Mononuclear cell (primary cell): Measurements from ENCODE around the gene RPP30. TPM values are rescaled to one million over a fixed set of nuclear protein-coding genes. Genes with fewer than 3 reads are reported as not detected.
"Not testable (repeated sequence)": the region's sequence is repeated elsewhere in the genome, so short reads cannot be mapped to it uniquely, and the experiment has no call there.

Experiments
- H3K27me3 ChIP-seq: 2 replicates; pipeline ENCODE4 v1.6.0; 2011; ENCODE audit warnings: low read length, control low read depth; ENCODE audit not compliant: insufficient read depth
- H3K4me1 ChIP-seq: 2 replicates; pipeline ENCODE4 v1.5.1; 2011; ENCODE audit warnings: mild to moderate bottlenecking, low read length, control low read depth; ENCODE audit not compliant: insufficient read depth
- H3K4me3 ChIP-seq: 2 replicates; pipeline ENCODE4 v1.5.1; 2011; ENCODE audit warnings: mild to moderate bottlenecking, low read length, moderate library complexity
- H3K9me3 ChIP-seq: 2 replicates; pipeline ENCODE4 v1.5.1; 2011; ENCODE audit warnings: low read depth, mild to moderate bottlenecking, control low read depth, low read length
- total RNA-seq: library from RNA; depleted of rRNA; stranded (reverse); fragments of >200 nt; gene quantifications from one replicate; pipeline ENCODE4 v1.2.3, GENCODE V29; 2012

Gene RPP30
- total RNA-seq, 1 donor = 34.1 TPM

GRCh38 chr10:90858461-90858968 lies 13.3 kb upstream of the RPP30 start:
- Histone ChIP-seq H3K27me3 (peaks cover 57% of the 10 kb centered on the region), H3K9me3 (no peaks in the 10 kb centered on the region), H3K4me1 (peaks cover 29% of the 10 kb centered on the region), H3K4me3 (peak overlapping the region; percentile 45)

- Histone ChIP-seq H3K4me3 (no peak overlapping the region), H3K4me1 (peaks cover 29% of the 10 kb centered on the region), H3K9me3 (no peaks in the 10 kb centered on the region), H3K27me3 (peaks cover 54% of the 10 kb centered on the region)
These were observed 12.4 kb upstream of the RPP30 start for GRCh38 chr10:90859321-90859751.

GRCh38 chr10:90860790-90861189 lies 11.0 kb upstream of the RPP30 start:
- H3K4me3 ChIP-seq = no peak overlapping the region
- H3K9me3 ChIP-seq = no peaks in the 10 kb centered on the region
- peaks cover 52% of the 10 kb centered on the region for H3K27me3 ChIP-seq
- peaks cover 29% of the 10 kb centered on the region for H3K4me1 ChIP-seq

- no peak overlapping the region for H3K4me3 ChIP-seq
- H3K9me3 ChIP-seq = no peaks in the 10 kb centered on the region
- peaks cover 17% of the 10 kb centered on the region for H3K4me1 ChIP-seq
- H3K27me3 ChIP-seq = peaks cover 52% of the 10 kb centered on the region
These were observed 8.8 kb upstream of the RPP30 start for GRCh38 chr10:90862908-90863514.

DNA sequence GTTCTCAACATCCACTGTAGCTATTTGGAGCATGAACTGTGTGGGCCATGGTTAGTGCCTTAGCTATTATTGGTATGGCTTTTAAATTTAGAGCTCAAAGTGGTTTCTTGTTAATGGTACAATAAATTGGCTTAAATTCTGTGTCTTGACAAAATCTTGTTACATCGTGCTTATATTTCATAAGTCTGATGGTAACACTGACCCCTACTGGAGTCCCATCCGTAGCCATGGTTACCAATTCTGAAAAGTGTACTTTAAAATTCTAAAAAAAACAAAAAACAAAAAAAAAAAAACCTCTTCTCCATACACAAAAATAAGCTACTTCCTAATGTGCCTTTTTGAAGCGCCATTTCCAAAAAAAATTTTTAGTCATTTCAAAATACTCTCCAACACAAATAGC lies 6.4 kb upstream of the RPP30 start:
- H3K4me1 ChIP-seq = no peaks in the 10 kb centered on the region
- peaks cover 4% of the 10 kb centered on the region for H3K9me3 ChIP-seq
- H3K27me3 ChIP-seq = peaks cover 55% of the 10 kb centered on the region
- no peak overlapping the region for H3K4me3 ChIP-seq

GRCh38 chr10:90866050-90866598 lies 5.7 kb upstream of the RPP30 start:
- Histone ChIP-seq H3K4me1 (peaks cover 4% of the 10 kb centered on the region), H3K27me3 (peaks cover 52% of the 10 kb centered on the region), H3K4me3 (no peak overlapping the region), H3K9me3 (peaks cover 4% of the 10 kb centered on the region)

DNA sequence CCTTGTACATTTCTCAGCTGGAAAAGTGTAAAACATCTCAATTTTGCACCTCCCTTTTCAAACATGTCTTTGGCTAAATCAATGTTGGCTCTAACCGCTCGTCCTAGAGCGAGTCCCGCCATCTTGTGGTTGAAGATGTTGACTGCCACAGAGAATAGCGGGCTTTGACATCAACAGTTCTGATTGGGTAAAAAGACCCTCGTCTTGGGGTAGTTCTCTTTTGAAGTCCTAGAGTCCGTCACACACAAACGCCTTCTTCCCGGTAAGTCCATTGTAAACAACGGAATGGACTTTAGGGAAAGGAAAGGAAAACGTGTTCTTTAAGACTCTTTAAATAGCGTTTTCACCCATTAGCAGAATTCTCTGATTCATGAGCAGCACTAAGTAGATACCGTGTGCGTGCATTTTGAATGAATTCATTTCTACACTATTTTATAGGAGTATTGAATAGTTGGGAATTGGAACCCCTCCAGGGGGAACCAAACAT lies 452 bp upstream of the RPP30 start:
- peaks cover 25% of the 10 kb centered on the region for H3K27me3 ChIP-seq
- H3K4me1 ChIP-seq = peaks cover 24% of the 10 kb centered on the region
- peak overlapping the region; percentile 84 for H3K4me3 ChIP-seq
- peaks cover 4% of the 10 kb centered on the region for H3K9me3 ChIP-seq

DNA sequence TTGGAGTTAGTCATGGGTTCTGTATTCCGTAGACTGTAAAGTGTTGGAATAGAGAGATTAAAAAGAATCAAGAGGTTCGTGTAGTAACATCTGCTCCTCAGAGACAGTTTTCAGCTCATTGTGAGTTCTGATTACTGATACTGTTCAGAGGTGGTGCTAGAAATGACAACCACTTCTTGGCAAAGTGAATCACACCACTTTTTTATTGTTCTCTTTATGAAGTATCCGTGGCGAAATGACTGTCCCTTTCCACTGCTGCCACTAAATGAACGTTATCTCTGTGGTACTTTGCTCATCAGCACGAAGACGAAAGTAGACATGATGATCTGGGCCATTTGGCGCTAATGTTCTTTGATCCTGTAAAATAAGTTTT lies 860 bp downstream of the RPP30 start:
- Histone ChIP-seq H3K27me3 (peaks cover 16% of the 10 kb centered on the region), H3K4me3 (peak overlapping the region; percentile 84), H3K9me3 (peaks cover 4% of the 10 kb centered on the region), H3K4me1 (peaks cover 24% of the 10 kb centered on the region)

GRCh38 chr10:90879062-90879461 lies 7.3 kb downstream of the RPP30 start:
- Histone ChIP-seq H3K4me3 (no peak overlapping the region), H3K4me1 (no peaks in the 10 kb centered on the region), H3K9me3 (no peaks in the 10 kb centered on the region), H3K27me3 (no peaks in the 10 kb centered on the region)

DNA sequence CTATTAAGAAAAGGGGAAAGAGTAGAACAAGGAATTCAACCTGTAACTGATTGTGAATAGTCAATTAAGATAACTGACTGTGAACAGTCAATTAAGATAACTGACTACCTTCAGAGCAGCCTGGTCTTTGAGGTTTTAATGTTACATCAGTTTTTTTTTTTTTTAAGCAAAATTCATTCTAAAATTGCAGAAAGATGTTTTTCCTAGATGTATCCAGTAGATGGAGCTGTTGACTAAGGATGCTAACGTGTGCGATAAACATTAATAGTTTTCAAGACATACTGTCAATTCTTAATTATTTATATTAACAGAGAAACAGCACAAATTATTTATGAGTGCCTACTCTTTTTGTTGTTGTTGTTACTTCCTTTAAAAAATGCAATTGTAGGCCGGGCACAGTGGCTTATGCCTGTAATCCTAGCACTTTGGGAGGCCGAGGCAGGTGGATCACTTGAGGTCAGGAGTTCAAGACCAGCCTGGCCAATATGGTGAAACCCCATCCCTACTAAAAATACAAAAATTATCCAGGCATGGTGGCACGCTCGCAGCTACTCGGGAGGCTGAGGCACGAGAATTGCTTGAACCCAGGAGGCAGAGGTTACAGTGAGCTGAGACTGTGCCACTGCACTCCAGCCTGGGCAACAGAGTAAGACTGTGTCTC lies 8.4 kb downstream of the RPP30 start:
- H3K9me3 ChIP-seq = not testable (repeated sequence)

DNA sequence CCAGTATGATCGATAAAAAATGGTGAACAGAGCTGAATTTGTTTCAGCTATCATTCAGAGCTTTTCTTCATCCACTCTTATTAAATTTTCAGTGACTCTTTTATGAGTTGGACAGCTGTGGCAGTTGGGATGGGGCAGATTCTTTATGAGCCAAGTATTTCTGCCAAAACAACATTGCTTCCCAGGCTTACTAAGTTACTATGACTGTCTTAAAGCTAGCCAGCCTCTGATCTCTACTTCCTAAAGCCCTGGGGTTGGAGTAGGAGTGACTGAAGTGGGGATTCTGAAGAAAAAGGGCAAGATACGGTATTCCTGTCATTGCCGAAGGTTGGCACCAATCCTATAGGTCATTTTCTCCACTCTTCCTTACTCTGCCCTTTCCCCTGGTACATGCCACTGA lies 12.7 kb downstream of the RPP30 start:
- Histone ChIP-seq H3K4me3 (no peak overlapping the region), H3K4me1 (no peaks in the 10 kb centered on the region), H3K9me3 (no peaks in the 10 kb centered on the region), H3K27me3 (no peaks in the 10 kb centered on the region)

More for the DNA sequence above, 8.4 kb downstream of the RPP30 start:
- H3K27me3 ChIP-seq, H3K4me1 ChIP-seq, H3K4me3 ChIP-seq: not testable (repeated sequence)

- no peaks in the 10 kb centered on the region for H3K9me3 ChIP-seq
- H3K4me1 ChIP-seq = no peaks in the 10 kb centered on the region
- no peak overlapping the region for H3K4me3 ChIP-seq
- no peaks in the 10 kb centered on the region for H3K27me3 ChIP-seq
These were observed 13.4 kb downstream of the RPP30 start for GRCh38 chr10:90885176-90885575.

DNA sequence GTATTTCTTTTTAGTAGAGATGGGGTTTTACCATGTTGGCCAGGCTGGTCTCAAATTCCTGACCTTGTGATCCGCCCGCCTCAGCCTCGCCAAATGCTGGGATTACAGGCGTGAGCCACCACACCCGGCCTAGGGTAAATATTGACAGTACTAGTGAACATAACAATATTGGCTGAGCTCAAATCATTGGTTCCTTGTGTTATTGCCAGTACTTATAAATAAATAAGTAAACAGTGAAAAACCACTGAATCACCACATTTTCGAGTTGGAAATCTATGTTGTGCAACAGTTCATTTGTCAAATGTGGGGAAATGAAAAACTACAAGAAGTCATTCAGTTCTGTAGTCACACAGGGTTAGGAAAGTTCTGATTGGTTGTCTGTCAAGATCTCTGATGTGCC lies 15.8 kb downstream of the RPP30 start:
- H3K27me3 ChIP-seq = no peaks in the 10 kb centered on the region
- no peaks in the 10 kb centered on the region for H3K9me3 ChIP-seq
- no peak overlapping the region for H3K4me3 ChIP-seq
- no peaks in the 10 kb centered on the region for H3K4me1 ChIP-seq

DNA sequence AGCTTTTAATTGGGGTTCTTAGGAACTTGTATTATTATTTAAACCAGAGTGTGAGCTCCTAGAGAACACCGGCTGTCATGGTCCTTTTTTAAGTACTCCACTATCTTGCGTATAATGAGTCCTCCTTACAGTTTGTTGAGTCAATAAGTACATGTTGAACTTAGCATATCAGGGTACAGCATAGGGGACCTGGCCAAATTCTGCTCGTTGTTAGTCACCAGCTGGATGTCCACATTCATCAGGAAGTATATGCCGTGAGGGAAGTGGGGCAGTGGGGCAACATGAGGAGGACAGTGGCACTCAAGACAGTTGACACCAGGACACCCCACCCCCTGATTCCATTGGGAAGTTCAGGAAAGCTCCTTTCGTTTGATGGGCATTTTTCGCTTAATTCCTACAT lies 16.6 kb downstream of the RPP30 start:
- no peak overlapping the region for H3K4me3 ChIP-seq
- no peaks in the 10 kb centered on the region for H3K4me1 ChIP-seq
- H3K27me3 ChIP-seq = no peaks in the 10 kb centered on the region
- H3K9me3 ChIP-seq = no peaks in the 10 kb centered on the region

- Histone ChIP-seq H3K4me1 (no peaks in the 10 kb centered on the region), H3K4me3 (no peak overlapping the region)
These were observed 17.9 kb downstream of the RPP30 start for GRCh38 chr10:90889636-90890035.

More at GRCh38 chr10:90889636-90890035, 17.9 kb downstream of the RPP30 start:
- no peaks in the 10 kb centered on the region for H3K9me3 ChIP-seq
- H3K27me3 ChIP-seq = no peaks in the 10 kb centered on the region
